T-helper 17 cell (primary cell): ENCODE results near the gene USP30. TPM values are rescaled to one million over a fixed set of nuclear protein-coding genes. Genes with fewer than 3 reads are reported as not detected.

Experiments
- ATAC-seq: fragments of 150-1000 bp; cut with Tn5 transposase; 2 replicates; pipeline ENCODE4 v1.10.0; 2021; ENCODE audit warnings: mild to moderate bottlenecking, moderate library complexity
- DNase-seq, 3 donors: peaks; one replicate each; pipeline versions ENCODE4 v3.0.0 to v3.0.0-alpha.2; 2020 to 2021
- H3K9me3 ChIP-seq: one replicate; pipeline ENCODE4 v1.7.0; 2013; ENCODE audit warnings: low read length, mild to moderate bottlenecking; ENCODE audit not compliant: control insufficient read depth, poor library complexity, severe bottlenecking
- H3K27ac Mint-ChIP-seq: one replicate; pipeline ENCODE4 v1.8.0; 2022; ENCODE audit warnings: mild to moderate bottlenecking, moderate library complexity, mixed read lengths
- H3K27me3 Mint-ChIP-seq: one replicate; pipeline ENCODE4 v1.8.0; 2022; ENCODE audit warnings: mixed read lengths
- H3K36me3 Mint-ChIP-seq: one replicate; pipeline ENCODE4 v1.8.0; 2022; ENCODE audit warnings: low read depth, mixed read lengths
- H3K4me1 Mint-ChIP-seq: one replicate; pipeline ENCODE4 v1.8.0; 2022; ENCODE audit warnings: mild to moderate bottlenecking, mixed read lengths
- H3K4me3 Mint-ChIP-seq: one replicate; pipeline ENCODE4 v1.8.0; 2022; ENCODE audit warnings: mild to moderate bottlenecking, moderate library complexity, mixed read lengths
- total RNA-seq, 4 donors: library from RNA in 2 of 4; stranded (reverse) in 2 of 4; gene quantifications; one replicate each; pipeline ENCODE4 v1.2.3 and lab custom pipeline; 2022 to 2026

Gene USP30
- total RNA-seq, 2 donors from 2014 or later: 15.9 to 20.2 TPM

- peak; percentile 81 for ATAC-seq
- Mint-ChIP-seq H3K36me3 (no peaks in the 10 kb centered on the region), H3K27me3 (no peaks in the 10 kb centered on the region), H3K27ac (peak within 1 kb of the TSS; percentile 92), H3K4me1 (peaks cover 27% of the 10 kb centered on the region), H3K4me3 (peak within 1 kb of the TSS; percentile 87)
- peak; percentile 92 for DNase-seq
- no peaks in the 10 kb centered on the region for H3K9me3 ChIP-seq
These were observed 40.9 kb downstream of the USP30 start, which contains the start of gene ALKBH2 for GRCh38 chr12:109093022-109093918. Gene ALKBH2 (minus strand): TSS chr12:109093472. CDS start chr12:109092786, 686 bp downstream.

GRCh38 chr12:109097140-109097434, 44.7 kb downstream of the USP30 start:
- peaks cover 35% of the 10 kb centered on the region for H3K4me1 Mint-ChIP-seq
- no peak overlapping the region for H3K27ac Mint-ChIP-seq

GRCh38 chr12:109097435-109098182, 45.2 kb downstream of the USP30 start, which contains the start of gene UNG:
Gene UNG (plus strand): TSS chr12:109097597. CDS start chr12:109097680, 83 bp downstream.
- H3K9me3 ChIP-seq: no peaks in the 10 kb centered on the region
- no peaks in the 10 kb centered on the region for H3K27me3 Mint-ChIP-seq
- peak within 1 kb of the TSS; percentile 86 for H3K27ac Mint-ChIP-seq
- DNase-seq (peak; percentile 94 to 95 (median 95)), ATAC-seq (peak; percentile 88)
- H3K4me1 Mint-ChIP-seq: peaks cover 32% of the 10 kb centered on the region
- peak within 1 kb of the TSS; percentile 90 for H3K4me3 Mint-ChIP-seq
- H3K36me3 Mint-ChIP-seq: no peaks in the 10 kb centered on the region

More at GRCh38 chr12:109097140-109097434, 44.7 kb downstream of the USP30 start:
- Mint-ChIP-seq H3K36me3 (no peaks in the 10 kb centered on the region), H3K4me3 (no peak overlapping the region), H3K27me3 (no peaks in the 10 kb centered on the region)
- no peak for DNase-seq
- no peaks in the 10 kb centered on the region for H3K9me3 ChIP-seq
- no peak for ATAC-seq

GRCh38 chr12:109098183-109098604, 45.8 kb downstream of the USP30 start:
- H3K4me1 Mint-ChIP-seq: peaks cover 27% of the 10 kb centered on the region
- H3K9me3 ChIP-seq: no peaks in the 10 kb centered on the region
- H3K4me3 Mint-ChIP-seq: peak overlapping the region; percentile 90
- H3K27me3 Mint-ChIP-seq: no peaks in the 10 kb centered on the region
- DNase-seq (peak in 1 of 3 donors; percentile 23), ATAC-seq (peak; percentile 27)
- H3K27ac Mint-ChIP-seq: peak overlapping the region; percentile 86
- no peaks in the 10 kb centered on the region for H3K36me3 Mint-ChIP-seq

- peaks cover 27% of the 10 kb centered on the region for H3K4me1 Mint-ChIP-seq
- H3K4me3 Mint-ChIP-seq: peak overlapping the region; percentile 90
These were observed 46.3 kb downstream of the USP30 start for GRCh38 chr12:109098651-109099050.

GRCh38 chr12:109099431-109100020, 47.1 kb downstream of the USP30 start:
- Mint-ChIP-seq H3K4me3 (peak overlapping the region; percentile 90), H3K36me3 (peaks cover 3% of the 10 kb centered on the region), H3K27me3 (no peaks in the 10 kb centered on the region), H3K4me1 (peaks cover 25% of the 10 kb centered on the region), H3K27ac (peak overlapping the region; percentile 86)
- DNase-seq: no peak
- peak; percentile 5 for ATAC-seq
- H3K9me3 ChIP-seq: no peaks in the 10 kb centered on the region

More at GRCh38 chr12:109098651-109099050, 46.3 kb downstream of the USP30 start:
- ATAC-seq (no peak), DNase-seq (no peak)
- no peaks in the 10 kb centered on the region for H3K9me3 ChIP-seq
- Mint-ChIP-seq H3K36me3 (no peaks in the 10 kb centered on the region), H3K27me3 (no peaks in the 10 kb centered on the region), H3K27ac (peak overlapping the region; percentile 86)

- Mint-ChIP-seq H3K27ac (peak overlapping the region; percentile 86), H3K4me1 (peaks cover 30% of the 10 kb centered on the region), H3K4me3 (no peak overlapping the region), H3K27me3 (no peaks in the 10 kb centered on the region), H3K36me3 (peaks cover 8% of the 10 kb centered on the region)
- ATAC-seq (no peak), DNase-seq (no peak)
- no peaks in the 10 kb centered on the region for H3K9me3 ChIP-seq
These were observed 48.4 kb downstream of the USP30 start for GRCh38 chr12:109100741-109101140.

GRCh38 chr12:109102491-109102890, 50.1 kb downstream of the USP30 start:
- H3K4me1 Mint-ChIP-seq: peaks cover 32% of the 10 kb centered on the region
- peaks cover 10% of the 10 kb centered on the region for H3K36me3 Mint-ChIP-seq
- DNase-seq (no peak), ATAC-seq (no peak)
- H3K27ac Mint-ChIP-seq: no peak overlapping the region
- no peak overlapping the region for H3K4me3 Mint-ChIP-seq
- no peaks in the 10 kb centered on the region for H3K27me3 Mint-ChIP-seq
- H3K9me3 ChIP-seq: no peaks in the 10 kb centered on the region

GRCh38 chr12:109105176-109105575, 52.8 kb downstream of the USP30 start:
- H3K9me3 ChIP-seq: no peaks in the 10 kb centered on the region
- Mint-ChIP-seq H3K36me3 (peaks cover 10% of the 10 kb centered on the region), H3K4me1 (peaks cover 16% of the 10 kb centered on the region), H3K27ac (peak overlapping the region; percentile 78), H3K4me3 (no peak overlapping the region), H3K27me3 (no peaks in the 10 kb centered on the region)
- DNase-seq (no peak), ATAC-seq (no peak)

GRCh38 chr12:109109746-109110350, 57.5 kb downstream of the USP30 start:
- Mint-ChIP-seq H3K27ac (peak overlapping the region; percentile 59), H3K36me3 (peaks cover 8% of the 10 kb centered on the region), H3K27me3 (no peaks in the 10 kb centered on the region), H3K4me1 (peaks cover 17% of the 10 kb centered on the region), H3K4me3 (no peak overlapping the region)
- ATAC-seq (no peak), DNase-seq (no peak)
- no peaks in the 10 kb centered on the region for H3K9me3 ChIP-seq

GRCh38 chr12:109110988-109111495, 58.7 kb downstream of the USP30 start:
- Mint-ChIP-seq H3K4me3 (peak overlapping the region; percentile 79), H3K27me3 (no peaks in the 10 kb centered on the region), H3K4me1 (peaks cover 16% of the 10 kb centered on the region), H3K36me3 (peaks cover 2% of the 10 kb centered on the region), H3K27ac (peak overlapping the region; percentile 86)
- H3K9me3 ChIP-seq: no peaks in the 10 kb centered on the region
- DNase-seq (peak; percentile 16 to 33 (median 33)), ATAC-seq (peak; percentile 87)

GRCh38 chr12:109112720-109113465, 60.5 kb downstream of the USP30 start:
- no peak overlapping the region for H3K27ac Mint-ChIP-seq
- H3K4me1 Mint-ChIP-seq: peaks cover 16% of the 10 kb centered on the region
- H3K36me3 Mint-ChIP-seq: peaks cover 2% of the 10 kb centered on the region
- H3K27me3 Mint-ChIP-seq: no peaks in the 10 kb centered on the region
- ATAC-seq: no peak
- DNase-seq: no peak
- H3K9me3 ChIP-seq: no peaks in the 10 kb centered on the region
- no peak overlapping the region for H3K4me3 Mint-ChIP-seq
